Testis (tissue), 2 donors: ENCODE data around the gene CLSTN1.

Experiments
- CTCF ChIP-seq, 3 experiments: fragments of 450-650 bp in 2 of 3; fragments of 200-600 bp in 1 of 3; sonication (generic) in 1 of 3; IDR thresholded peaks; one replicate each; pipeline ENCODE4 v1.5.1; 2016 to 2019; ENCODE audit warnings: antibody characterized with exemption in 3 of 3, mild to moderate bottlenecking in 2 of 3, moderate library complexity in 1 of 3
- POLR2A ChIP-seq: fragments of 450-650 bp; IDR thresholded peaks from one replicate; pipeline ENCODE4 v1.6.1; 2017; ENCODE audit warnings: antibody characterized with exemption, mild to moderate bottlenecking, moderate library complexity

GRCh38 chr1:9784508-9785133 is 39.1 kb downstream of the CLSTN1 start:
- peak; percentile 40 to 55 (median 54) for TF ChIP-seq CTCF (IDR thresholded peaks at IDR 0.05)
- TF ChIP-seq POLR2A = no peak
